Upper lobe of left lung (tissue), 4 donors: ENCODE results near the gene HS6ST2.

ENCODE experiments used
- POLR2A ChIP-seq, 4 donors: fragments of 450-650 bp; IDR thresholded peaks; one replicate each; pipeline ENCODE4 v1.5.1; 2016 to 2017; ENCODE audit warnings: antibody characterized with exemption in 4 of 4, mild to moderate bottlenecking in 2 of 4
- POLR2AphosphoS5 ChIP-seq, 2 donors: sonication (generic); formaldehyde crosslinking; IDR thresholded peaks; one replicate each; pipeline ENCODE4 v1.5.1; 2017; ENCODE audit warnings: antibody characterized with exemption in 2 of 2

DNA sequence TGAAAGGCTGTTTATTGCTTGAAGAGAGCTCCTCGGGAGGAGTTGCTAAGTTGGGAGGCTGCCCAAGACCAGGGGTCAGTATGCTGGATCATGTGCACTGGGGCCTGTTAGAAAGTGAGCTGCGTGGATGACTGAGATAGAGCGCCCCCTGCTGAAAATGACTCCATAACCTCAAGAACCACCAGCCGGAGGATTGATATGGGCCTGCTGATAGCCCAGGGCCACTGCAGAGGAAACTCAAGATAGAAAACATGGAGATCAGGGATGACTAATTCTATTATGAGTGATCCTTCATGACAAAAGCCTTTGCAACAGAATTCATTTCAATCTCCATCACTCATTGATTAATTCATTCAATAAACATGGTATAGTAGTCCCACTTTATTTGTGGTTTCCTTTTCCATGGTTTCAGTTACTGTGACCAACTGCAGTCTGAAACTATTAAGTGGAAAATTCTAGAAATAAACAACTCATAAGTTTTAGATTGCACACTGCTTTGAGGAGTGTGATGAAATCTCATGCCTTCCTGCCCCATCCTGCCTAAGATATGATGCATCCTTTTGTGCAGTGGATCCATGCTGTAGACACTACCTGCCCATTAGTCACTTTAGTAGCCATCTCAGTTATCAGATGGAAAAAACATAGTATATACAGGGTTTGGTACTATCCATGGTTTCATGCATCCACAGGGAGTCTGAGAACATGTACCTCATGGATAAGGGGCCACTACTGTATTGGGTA lies 342.9 kb downstream of the HS6ST2 start:
- TF ChIP-seq POLR2AphosphoS5 (IDR thresholded peaks at IDR 0.05) (no peak), POLR2A (IDR thresholded peaks at IDR 0.05) (no peak)
